Thyroid gland (tissue), 4 donors: ENCODE results near the gene OR2B6. TPM values are rescaled to one million over a fixed set of nuclear protein-coding genes. Genes with fewer than 3 reads are reported as not detected.
"Not testable (repeated sequence)": the region's sequence is repeated elsewhere in the genome, so short reads cannot be mapped to it uniquely, and the experiment has no call there.

Experiments
- DNase-seq, 2 donors: peaks; one replicate each; pipeline ENCODE4 v3.0.0-alpha.2; 2019
- H3K27ac ChIP-seq, 3 donors: fragments of 200-600 bp; sonication (generic); 1 replicate in 2 of 3; 2 replicates in 1 of 3; pipeline ENCODE4 v1.5.1; 2016 to 2019; ENCODE audit warnings: mild to moderate bottlenecking in 1 of 3, moderate library complexity in 1 of 3
- H3K27me3 ChIP-seq: fragments of 200-600 bp; sonication (generic); one replicate; pipeline ENCODE4 v1.5.1; 2019
- H3K36me3 ChIP-seq, 2 donors: fragments of 200-600 bp; sonication (generic); one replicate each; pipeline ENCODE4 v1.5.1; 2016 to 2019
- H3K4me1 ChIP-seq, 2 donors: fragments of 200-600 bp; sonication (generic); one replicate each; pipeline ENCODE4 v1.5.1; 2017 to 2019
- H3K4me3 ChIP-seq, 3 donors: fragments of 200-600 bp; sonication (generic); replicated peaks in 1 of 3; 1 replicate in 2 of 3; 2 replicates in 1 of 3; pipeline ENCODE4 v1.5.1; 2016; ENCODE audit warnings: mild to moderate bottlenecking in 1 of 3
- H3K9me3 ChIP-seq: fragments of 200-600 bp; sonication (generic); one replicate; pipeline ENCODE4 v1.5.1; 2017
- CTCF ChIP-seq, 6 experiments: fragments of 200-600 bp in 3 of 6; fragments of 450-650 bp in 3 of 6; sonication (generic) in 3 of 6; IDR thresholded peaks; one replicate each; pipeline ENCODE4 v1.5.1; 2016 to 2019; ENCODE audit warnings: antibody characterized with exemption in 6 of 6, mild to moderate bottlenecking in 2 of 6, inconsistent platforms in 1 of 6, moderate library complexity in 1 of 6
- POLR2A ChIP-seq, 2 donors: fragments of 450-650 bp; IDR thresholded peaks; one replicate each; pipeline ENCODE4 v1.6.1; 2017; ENCODE audit warnings: antibody characterized with exemption in 2 of 2, mild to moderate bottlenecking in 2 of 2, moderate library complexity in 1 of 2
- WGBS, 2 donors: methylation state at CpG; one replicate each; pipeline ENCODE4 v1.1.5; 2017; 5-methylcytosine and 5-hydroxymethylcytosine counted together
- intact Hi-C: fragments of 100-400 bp; cut with DNase I; formaldehyde crosslinking; loops from one replicate; pipeline ENCODE4 v1.15.1; 2023
- total RNA-seq, 4 donors: library from RNA; depleted of rRNA; stranded (reverse); fragments of >200 nt; gene quantifications; one replicate each; pipeline ENCODE4 v1.2.3, GENCODE V29; 2016

Gene OR2B6
- total RNA-seq = not detected

- WGBS, 2 donors = 62 to 66% methylated on average over 1 of the region's 1 CpG
- H3K9me3 ChIP-seq = no peaks in the 10 kb centered on the region
- H3K4me1 ChIP-seq = no peaks in the 10 kb centered on the region
- no peak within 1 kb of the TSS for H3K27ac ChIP-seq
- intact Hi-C loops = no loop called here
- no peak for TF ChIP-seq POLR2A (IDR thresholded peaks at IDR 0.05)
- TF ChIP-seq CTCF (IDR thresholded peaks at IDR 0.05) = no peak
- DNase-seq = no peak
- no peaks in the 10 kb centered on the region for H3K27me3 ChIP-seq
- H3K4me3 ChIP-seq = no peak within 1 kb of the TSS
- no peaks in the 10 kb centered on the region for H3K36me3 ChIP-seq
Measured at GRCh38 chr6:27956941-27957340, at the start of gene OR2B6. Gene OR2B6 (plus strand): TSS chr6:27957241. CDS start chr6:27957241, 0 bp downstream.

GRCh38 chr6:27908017-27908416 is 49.0 kb upstream of the OR2B6 start:
- intact Hi-C loops = no loop called here
- Histone ChIP-seq H3K4me3 (no peak overlapping the region), H3K27me3 (no peaks in the 10 kb centered on the region), H3K36me3 (no peaks in the 10 kb centered on the region), H3K9me3 (no peaks in the 10 kb centered on the region), H3K4me1 (no peaks in the 10 kb centered on the region), H3K27ac (no peak overlapping the region)
- DNase-seq = no peak
- 80 to 82% methylated on average over 1 of the region's 1 CpG for WGBS, 2 donors
- TF ChIP-seq POLR2A (IDR thresholded peaks at IDR 0.05) (no peak), CTCF (IDR thresholded peaks at IDR 0.05) (no peak)

- Histone ChIP-seq H3K27me3 (no peaks in the 10 kb centered on the region), H3K9me3 (no peaks in the 10 kb centered on the region), H3K4me3 (no peak within 1 kb of the TSS), H3K36me3 (no peaks in the 10 kb centered on the region), H3K4me1 (no peaks in the 10 kb centered on the region), H3K27ac (no peak within 1 kb of the TSS)
- intact Hi-C loops = no loop called here
- DNase-seq = no peak
- TF ChIP-seq CTCF (IDR thresholded peaks at IDR 0.05) = no peak
- TF ChIP-seq POLR2A (IDR thresholded peaks at IDR 0.05) = no peak
- 69 to 81% methylated on average over 2 of the region's 2 CpGs for WGBS, 2 donors
Measured at GRCh38 chr6:27911956-27912446, 45.0 kb upstream of the OR2B6 start, which contains the start of gene OR2B2. Gene OR2B2 (minus strand): TSS chr6:27912396. CDS start chr6:27912319, 77 bp downstream.

- Histone ChIP-seq H3K4me1 (no peaks in the 10 kb centered on the region), H3K9me3 (no peaks in the 10 kb centered on the region), H3K27ac (no peak overlapping the region), H3K36me3 (no peaks in the 10 kb centered on the region), H3K27me3 (no peaks in the 10 kb centered on the region), H3K4me3 (no peak overlapping the region)
- TF ChIP-seq POLR2A (IDR thresholded peaks at IDR 0.05) = no peak
- TF ChIP-seq CTCF (IDR thresholded peaks at IDR 0.05) = no peak
- DNase-seq = no peak
- intact Hi-C loops = no loop called here
Measured at GRCh38 chr6:27922949-27923348, 34.1 kb upstream of the OR2B6 start.

GRCh38 chr6:27924179-27924578 is 32.9 kb upstream of the OR2B6 start:
- H3K27ac ChIP-seq = no peak overlapping the region
- H3K4me3 ChIP-seq = no peak overlapping the region
- H3K9me3 ChIP-seq = no peaks in the 10 kb centered on the region
- no peak for DNase-seq
- H3K36me3 ChIP-seq = no peaks in the 10 kb centered on the region
- H3K4me1 ChIP-seq = no peaks in the 10 kb centered on the region
- no peaks in the 10 kb centered on the region for H3K27me3 ChIP-seq
- 83 to 86% methylated on average over 6 of the region's 6 CpGs for WGBS, 2 donors
- intact Hi-C loops = no loop called here
- TF ChIP-seq POLR2A (IDR thresholded peaks at IDR 0.05) = no peak
- no peak for TF ChIP-seq CTCF (IDR thresholded peaks at IDR 0.05)

GRCh38 chr6:27928041-27928440 is 29.0 kb upstream of the OR2B6 start:
- H3K9me3 ChIP-seq, H3K36me3 ChIP-seq, DNase-seq, H3K27ac ChIP-seq, H3K4me1 ChIP-seq, H3K27me3 ChIP-seq, intact Hi-C loops, H3K4me3 ChIP-seq: not testable (repeated sequence)
- 87 to 96% methylated on average over 2 of the region's 2 CpGs for WGBS, 2 donors

GRCh38 chr6:27929930-27930329 is 27.1 kb upstream of the OR2B6 start:
- H3K4me3 ChIP-seq, DNase-seq, H3K36me3 ChIP-seq, intact Hi-C loops, H3K27ac ChIP-seq, H3K27me3 ChIP-seq, H3K4me1 ChIP-seq, H3K9me3 ChIP-seq: not testable (repeated sequence)
- WGBS, 2 donors = 82 to 88% methylated on average over 5 of the region's 5 CpGs
